Activated CD8-positive, alpha-beta T cell treated with anti-CD3 and anti-CD28 coated beads for 36 hours (primary cell): ENCODE results near the gene PRG3. TPM values are rescaled to one million over a fixed set of nuclear protein-coding genes. Genes with fewer than 3 reads are reported as not detected.

Experiments
- ATAC-seq: fragments of 200-7000 bp; cut with Tn5 transposase; one replicate; pipeline ENCODE4 v1.10.0; 2021; ENCODE audit warnings: mild to moderate bottlenecking, moderate library complexity
- CTCF ChIA-PET: fragments of 350-600 bp; sonication (Branson Sonifier 250); formaldehyde crosslinking; loops from one replicate; lab custom pipeline; 2021; ENCODE audit warnings: antibody characterized with exemption; lab: Charles Lee
- POLR2A ChIA-PET: fragments of 350-600 bp; sonication (Branson Sonifier 250); formaldehyde crosslinking; loops from one replicate; lab custom pipeline; 2021; ENCODE audit warnings: antibody characterized with exemption; lab: Charles Lee
- DNase-seq: peaks from one replicate; pipeline ENCODE4 v3.0.0-alpha.2; 2020
- H3K27ac Mint-ChIP-seq: one replicate; pipeline ENCODE4 v1.8.0; 2021; ENCODE audit warnings: mild to moderate bottlenecking, mixed read lengths
- H3K27me3 Mint-ChIP-seq: one replicate; pipeline ENCODE4 v1.8.0; 2021; ENCODE audit warnings: mixed read lengths
- H3K36me3 Mint-ChIP-seq: one replicate; pipeline ENCODE4 v1.8.0; 2021; ENCODE audit warnings: low read depth, mixed read lengths
- H3K4me1 Mint-ChIP-seq: one replicate; pipeline ENCODE4 v1.8.0; 2021; ENCODE audit warnings: low read depth, mixed read lengths
- H3K4me3 Mint-ChIP-seq: one replicate; pipeline ENCODE4 v1.8.0; 2021; ENCODE audit warnings: mild to moderate bottlenecking, moderate library complexity, mixed read lengths
- H3K9me3 Mint-ChIP-seq: one replicate; pipeline ENCODE4 v1.8.0; 2021; ENCODE audit warnings: mixed read lengths
- CTCF ChIP-seq: fragments of 200-600 bp; IDR thresholded peaks from one replicate; pipeline ENCODE4 v1.8.0; 2022; ENCODE audit warnings: antibody characterized with exemption, mild to moderate bottlenecking
- intact Hi-C: fragments of 100-400 bp; cut with micrococcal nuclease; formaldehyde crosslinking; loops from one replicate; pipeline ENCODE4 v1.10.0; 2022
- total RNA-seq, 2 experiments: library from RNA; stranded (reverse); gene quantifications; one replicate each; pipeline ENCODE4 v1.2.3, GENCODE V29; 2021

Gene PRG3
- total RNA-seq, 2 experiments from 2014 or later: not detected

GRCh38 chr11:57392763-57393105, 11.8 kb upstream of the PRG3 start:
- Mint-ChIP-seq H3K4me1 (no peaks in the 10 kb centered on the region), H3K9me3 (no peaks in the 10 kb centered on the region), H3K27ac (no peak overlapping the region), H3K27me3 (no peaks in the 10 kb centered on the region), H3K36me3 (no peaks in the 10 kb centered on the region), H3K4me3 (no peak overlapping the region)
- DNase-seq (no peak), ATAC-seq (no peak)
- intact Hi-C loops: no loop called here
- CTCF ChIA-PET: interaction anchor here (1.3 to 2.5 kb wide), 3 partner anchors 10 to 65 kb away, joined by 3 to 13 read pairs (median 6); no protein-coding TSS in a partner anchor
- POLR2A ChIA-PET: interaction anchor here (1.0 to 19.8 kb wide), 4 partner anchors 10 to 29 kb away, joined by 3 to 264 read pairs (median 6); partner anchors contain the start of gene SLC43A3
- TF ChIP-seq CTCF: no peak

GRCh38 chr11:57392066-57392762, 11.3 kb upstream of the PRG3 start:
- H3K9me3 Mint-ChIP-seq: no peaks in the 10 kb centered on the region
- DNase-seq: no peak
- no peak overlapping the region for H3K27ac Mint-ChIP-seq
- ChIA-PET POLR2A (interaction anchor here (1.2 to 19.8 kb wide), 4 partner anchors 8 to 29 kb away, joined by 4 to 264 read pairs (median 20); partner anchors contain the start of gene SLC43A3), CTCF (interaction anchor here (1.3 to 2.5 kb wide), 3 partner anchors 10 to 65 kb away, joined by 3 to 13 read pairs (median 6); no protein-coding TSS in a partner anchor)
- intact Hi-C loops: no loop called here
- ATAC-seq: no peak
- H3K36me3 Mint-ChIP-seq: no peaks in the 10 kb centered on the region
- H3K27me3 Mint-ChIP-seq: no peaks in the 10 kb centered on the region
- no peak overlapping the region for H3K4me3 Mint-ChIP-seq
- no peaks in the 10 kb centered on the region for H3K4me1 Mint-ChIP-seq
- TF ChIP-seq CTCF: no peak

GRCh38 chr11:57391539-57391938, 10.6 kb upstream of the PRG3 start:
- intact Hi-C loops: no loop called here
- Mint-ChIP-seq H3K27me3 (no peaks in the 10 kb centered on the region), H3K27ac (no peak overlapping the region), H3K4me3 (no peak overlapping the region), H3K36me3 (no peaks in the 10 kb centered on the region), H3K4me1 (no peaks in the 10 kb centered on the region), H3K9me3 (no peaks in the 10 kb centered on the region)
- ChIA-PET CTCF (interaction anchor here (1.3 kb wide), 1 partner anchor 11 kb away, joined by 3 read pairs; no protein-coding TSS in a partner anchor), POLR2A (interaction anchor here (4.5 to 19.8 kb wide), 2 partner anchors 9 to 30 kb away, joined by 30 to 264 read pairs; partner anchors contain the start of gene SLC43A3)
- ATAC-seq (no peak), DNase-seq (no peak)
- no peak for TF ChIP-seq CTCF

- no peaks in the 10 kb centered on the region for H3K9me3 Mint-ChIP-seq
- H3K4me3 Mint-ChIP-seq: no peak overlapping the region
- H3K36me3 Mint-ChIP-seq: no peaks in the 10 kb centered on the region
- intact Hi-C loops: no loop called here
- no peaks in the 10 kb centered on the region for H3K27me3 Mint-ChIP-seq
- H3K4me1 Mint-ChIP-seq: no peaks in the 10 kb centered on the region
- ATAC-seq (no peak), DNase-seq (no peak)
- POLR2A ChIA-PET: interaction anchor here (4.5 to 19.8 kb wide), 2 partner anchors 10 to 30 kb away, joined by 30 to 264 read pairs; partner anchors contain the start of gene SLC43A3
- TF ChIP-seq CTCF: no peak
- H3K27ac Mint-ChIP-seq: no peak overlapping the region
- CTCF ChIA-PET: no interaction called here
Measured at GRCh38 chr11:57391111-57391510, 10.2 kb upstream of the PRG3 start.

- Mint-ChIP-seq H3K9me3 (no peaks in the 10 kb centered on the region), H3K4me1 (no peaks in the 10 kb centered on the region), H3K4me3 (no peak within 1 kb of the TSS), H3K36me3 (no peaks in the 10 kb centered on the region), H3K27ac (no peak within 1 kb of the TSS), H3K27me3 (no peaks in the 10 kb centered on the region)
- TF ChIP-seq CTCF: no peak
- CTCF ChIA-PET: interaction anchor here (1.2 kb wide), 1 partner anchor 69 kb away, joined by 3 read pairs; no protein-coding TSS in a partner anchor
- DNase-seq (no peak), ATAC-seq (no peak)
- POLR2A ChIA-PET: interaction anchor here (0.6 to 4.5 kb wide), 2 partner anchors 10 to 11 kb away, joined by 3 to 30 read pairs; no protein-coding TSS in a partner anchor
- intact Hi-C loops: no loop called here
Measured at GRCh38 chr11:57390535-57390934, 9.6 kb upstream of the PRG3 start, which contains the start of gene PRG2. PRG2 (minus strand) TSS chr11:57390650; CDS start chr11:57389944, 706 bp downstream.
